Kidney glomerular epithelial cell (primary cell): Measurements from ENCODE around the gene YJEFN3.

Experiments used
- DNase-seq: peaks from one replicate; lab custom pipeline; 2025; lab: John Stamatoyannopoulos, UW

YJEFN3 gene

DNA sequence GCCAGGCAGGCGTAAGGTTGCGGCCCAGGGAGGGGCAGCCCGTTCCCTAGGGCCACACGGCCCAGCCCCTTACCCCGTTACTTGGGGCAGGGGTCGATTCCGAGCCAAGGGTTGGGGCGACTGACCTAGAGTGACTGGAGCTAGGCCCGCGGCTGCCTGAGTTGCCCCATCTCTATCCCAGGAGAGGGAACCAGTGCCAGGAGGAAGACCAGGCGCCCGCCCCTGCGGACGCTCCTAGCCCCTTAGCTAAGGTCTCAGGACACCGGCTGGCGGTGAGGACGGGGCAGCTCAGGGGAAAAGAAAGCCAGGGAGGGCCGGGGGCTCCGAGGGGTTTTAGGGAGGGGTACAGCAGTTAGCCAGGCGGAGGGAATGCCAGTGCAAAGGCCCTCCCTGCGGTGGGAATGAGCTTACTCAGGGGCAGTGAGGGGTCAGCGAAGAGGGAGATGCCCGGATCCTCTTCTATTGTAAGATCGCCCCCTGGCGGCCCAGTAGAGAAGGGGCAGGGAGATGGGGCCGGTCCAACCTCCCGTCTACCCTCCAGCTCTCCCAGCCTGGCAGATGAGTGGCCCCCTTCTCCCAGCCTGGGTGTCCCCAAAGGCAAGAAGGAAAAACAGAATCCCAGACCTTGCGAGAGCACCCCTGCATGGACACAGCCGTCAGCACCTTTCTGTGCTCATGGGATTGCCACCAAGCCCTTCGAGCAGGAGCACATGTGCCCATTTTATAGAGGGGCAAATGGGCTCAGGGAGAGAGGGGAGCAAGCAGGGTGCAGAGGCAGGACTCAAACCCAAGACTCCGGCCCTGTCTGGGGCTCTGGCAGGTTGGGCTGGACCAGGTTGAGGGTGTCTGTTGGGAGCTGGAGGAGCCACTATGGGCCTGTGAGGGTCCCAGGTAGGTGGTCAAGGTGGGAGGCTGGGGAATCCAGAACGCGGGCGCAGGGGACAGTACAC is 25.6 kb downstream of the YJEFN3 start:
- DNase-seq: no peak

DNA sequence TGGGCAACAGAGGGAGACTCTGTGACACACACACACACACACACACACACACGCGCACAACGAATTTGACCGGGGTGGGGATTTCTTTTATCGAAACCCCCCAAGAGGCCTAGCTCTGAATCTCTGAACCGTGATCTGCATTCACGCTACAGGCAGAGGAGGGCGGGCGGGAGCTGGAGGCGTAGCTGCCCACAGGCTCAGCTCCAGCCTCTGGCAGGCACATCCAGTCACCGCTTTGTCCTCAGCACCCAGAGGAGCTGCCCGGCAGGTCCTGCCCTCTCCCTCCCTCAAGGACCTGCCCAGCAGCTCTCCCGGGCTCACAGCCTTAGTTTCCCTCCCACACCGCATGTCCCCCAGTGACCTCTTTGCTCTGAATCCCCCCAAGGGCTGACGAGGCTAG is 29.3 kb downstream of the YJEFN3 start:
- DNase-seq: no peak

DNA sequence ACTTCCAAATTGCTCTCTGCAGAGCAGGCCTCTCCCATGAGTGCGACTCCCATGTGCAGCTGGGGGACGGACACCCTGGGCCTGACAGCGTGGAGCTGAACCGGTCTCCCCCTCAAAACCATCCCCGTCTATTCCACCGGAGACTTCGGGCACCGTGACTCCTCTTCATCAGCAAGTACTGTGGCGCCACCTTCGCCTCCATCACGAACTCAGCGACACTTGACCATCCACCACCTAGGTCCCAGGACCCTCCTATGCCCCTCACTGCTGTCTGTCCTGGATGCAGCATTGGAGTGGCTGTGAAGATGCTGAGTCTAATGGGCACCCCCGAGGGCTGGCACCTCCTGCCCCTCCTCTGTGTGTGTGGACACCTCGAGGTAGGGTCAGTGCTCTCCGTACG is 29.9 kb downstream of the YJEFN3 start:
- DNase-seq: no peak

DNA sequence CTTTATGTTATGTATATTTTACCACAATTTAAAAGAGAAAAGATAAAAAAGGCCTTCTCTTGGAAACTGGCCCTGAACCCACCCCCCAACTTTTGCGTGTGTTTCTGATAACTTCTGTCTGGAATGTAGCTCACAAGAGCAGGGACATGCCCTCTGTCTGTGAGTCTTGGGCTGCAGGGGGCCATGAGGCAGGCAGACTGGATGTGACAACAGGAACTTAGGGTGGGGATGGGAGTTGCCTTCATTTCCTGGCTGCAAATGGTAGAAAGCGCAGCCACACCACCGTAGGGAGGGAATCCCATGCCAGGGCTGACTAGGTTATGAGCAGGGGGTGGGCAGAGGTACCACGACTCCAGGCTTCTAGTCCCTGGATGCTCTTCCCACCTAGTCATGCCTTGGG is 31.2 kb downstream of the YJEFN3 start:
- no peak for DNase-seq

DNA sequence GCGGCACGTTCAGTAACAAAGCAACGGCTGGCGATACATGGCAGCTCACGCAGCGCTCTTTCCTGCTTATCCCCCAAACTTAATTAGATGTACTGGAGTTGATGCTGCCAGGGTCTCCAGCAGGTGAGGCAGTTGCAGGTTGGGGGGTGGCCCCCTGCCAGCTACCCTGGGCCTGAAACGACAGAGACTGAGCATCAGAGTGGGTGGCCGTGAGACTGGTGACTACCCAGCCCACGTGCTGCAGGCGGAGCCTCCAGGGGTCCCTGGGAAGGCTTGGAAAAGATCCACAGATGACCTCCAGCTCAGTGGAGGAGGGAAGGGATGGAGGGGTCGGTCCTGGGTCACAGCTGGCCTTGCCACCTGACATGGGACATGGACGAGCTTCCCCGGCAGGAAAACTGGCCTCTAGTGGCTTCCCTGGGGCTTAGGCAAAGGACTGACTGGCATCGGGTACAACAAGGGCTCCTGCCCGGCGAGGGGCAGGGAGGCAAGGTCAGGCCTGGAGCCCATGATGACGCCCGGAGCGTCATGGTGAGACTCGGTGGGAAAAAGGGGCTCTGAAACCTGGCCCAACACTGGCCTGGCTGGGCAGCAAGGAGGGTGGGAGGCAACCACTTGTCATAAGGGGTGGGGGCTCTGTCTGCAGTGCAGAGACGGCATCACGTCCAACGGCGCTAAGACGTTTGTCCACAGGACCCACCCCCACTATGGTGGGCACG is 33.4 kb downstream of the YJEFN3 start:
- DNase-seq: no peak

DNA sequence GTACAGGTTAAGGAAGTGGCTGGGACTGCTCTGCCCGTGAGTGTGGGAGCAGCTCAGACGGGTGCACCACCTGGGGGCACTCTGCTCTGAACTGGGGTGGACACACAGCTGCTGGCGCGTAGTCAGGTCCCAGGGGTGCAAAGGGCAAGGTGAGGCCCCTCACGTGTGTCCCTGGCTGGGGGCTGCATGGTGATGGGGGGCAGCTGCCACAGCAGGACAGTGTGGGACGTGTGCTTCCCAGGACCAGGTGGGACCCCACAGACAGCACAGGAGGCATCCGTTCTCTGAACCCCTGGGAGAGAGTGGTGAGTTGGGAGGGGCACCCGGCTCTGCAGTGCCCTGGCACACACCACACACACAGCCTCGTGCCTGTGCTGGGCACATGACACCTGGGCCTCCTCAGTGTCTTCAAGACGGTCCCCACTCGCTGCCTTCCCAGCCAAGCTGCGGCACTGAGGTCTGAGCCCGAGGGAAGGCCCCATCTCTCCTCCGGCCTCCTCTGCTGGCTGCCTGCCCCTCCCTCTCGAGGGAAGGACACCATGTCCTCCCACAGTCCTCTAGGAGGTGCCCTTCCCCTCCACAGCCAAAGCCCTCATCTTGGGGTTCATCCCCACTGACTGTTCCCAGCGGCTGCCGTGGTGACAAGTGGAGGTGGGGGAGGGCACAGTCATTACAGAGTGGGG is 34.1 kb downstream of the YJEFN3 start:
- no peak for DNase-seq

DNA sequence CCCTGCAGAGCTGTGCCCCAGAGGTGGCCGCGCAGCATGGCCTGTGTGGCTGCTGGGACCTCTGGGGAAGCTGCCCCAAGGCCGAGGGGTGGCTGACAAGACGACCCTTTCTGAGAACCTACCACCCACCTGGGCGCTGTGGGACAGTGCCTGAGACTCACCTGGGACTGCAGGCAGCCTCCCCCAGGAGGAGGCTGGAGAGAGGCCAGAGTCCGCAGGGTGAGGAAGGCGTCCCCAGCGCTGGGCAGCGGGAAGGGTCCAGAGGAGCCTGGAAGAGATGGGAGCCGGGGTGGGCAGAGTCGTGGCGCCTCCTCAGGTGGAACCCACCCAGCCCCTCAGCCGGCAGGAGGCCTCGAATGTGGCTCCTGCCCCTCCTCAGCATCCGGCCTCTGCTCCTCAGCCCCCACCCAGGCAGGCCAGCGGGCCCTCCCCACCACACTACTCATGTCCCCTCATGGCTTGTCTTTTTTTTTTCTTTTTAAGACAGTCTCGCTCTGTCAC is 34.7 kb downstream of the YJEFN3 start:
- no peak for DNase-seq

DNA sequence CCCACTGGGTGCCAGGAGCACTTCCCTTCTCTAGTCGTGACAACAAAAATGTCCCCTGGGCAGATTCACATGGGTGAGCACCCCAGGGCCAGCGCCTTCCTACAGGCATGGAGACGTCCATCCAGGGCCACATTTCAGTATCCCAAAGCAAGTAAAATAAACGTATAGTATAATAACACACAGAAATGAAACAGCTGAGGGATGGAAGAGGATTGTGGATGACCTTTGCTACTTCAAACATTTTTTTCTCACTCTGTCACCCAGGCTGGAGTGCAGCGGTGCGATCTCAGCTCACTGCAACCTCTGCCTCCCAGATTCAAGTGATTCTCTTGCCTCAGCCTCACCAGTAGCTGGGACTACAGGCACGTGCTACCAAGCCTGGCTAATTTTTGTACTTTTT is 37.6 kb downstream of the YJEFN3 start:
- DNase-seq: peak; percentile 33

DNA sequence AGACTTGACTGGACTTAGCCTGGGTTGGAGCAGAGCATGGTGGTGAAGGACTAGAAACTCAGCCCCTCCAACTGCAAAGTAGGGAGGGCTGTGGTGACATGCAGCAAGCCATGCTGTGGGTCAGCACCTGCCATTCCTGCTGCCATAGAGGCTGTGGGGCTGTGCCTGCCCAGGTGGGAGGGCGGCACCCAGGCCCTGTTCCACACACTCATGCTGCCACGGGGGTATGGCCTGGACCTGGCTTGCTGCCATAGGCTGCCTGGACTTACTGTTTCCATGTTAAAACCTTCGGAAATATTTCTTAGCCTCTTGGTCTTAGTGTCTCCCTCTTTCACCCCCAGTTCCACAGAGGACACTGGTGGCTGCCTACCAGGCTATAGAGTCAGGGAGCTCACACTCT is 38.7 kb downstream of the YJEFN3 start:
- no peak for DNase-seq

DNA sequence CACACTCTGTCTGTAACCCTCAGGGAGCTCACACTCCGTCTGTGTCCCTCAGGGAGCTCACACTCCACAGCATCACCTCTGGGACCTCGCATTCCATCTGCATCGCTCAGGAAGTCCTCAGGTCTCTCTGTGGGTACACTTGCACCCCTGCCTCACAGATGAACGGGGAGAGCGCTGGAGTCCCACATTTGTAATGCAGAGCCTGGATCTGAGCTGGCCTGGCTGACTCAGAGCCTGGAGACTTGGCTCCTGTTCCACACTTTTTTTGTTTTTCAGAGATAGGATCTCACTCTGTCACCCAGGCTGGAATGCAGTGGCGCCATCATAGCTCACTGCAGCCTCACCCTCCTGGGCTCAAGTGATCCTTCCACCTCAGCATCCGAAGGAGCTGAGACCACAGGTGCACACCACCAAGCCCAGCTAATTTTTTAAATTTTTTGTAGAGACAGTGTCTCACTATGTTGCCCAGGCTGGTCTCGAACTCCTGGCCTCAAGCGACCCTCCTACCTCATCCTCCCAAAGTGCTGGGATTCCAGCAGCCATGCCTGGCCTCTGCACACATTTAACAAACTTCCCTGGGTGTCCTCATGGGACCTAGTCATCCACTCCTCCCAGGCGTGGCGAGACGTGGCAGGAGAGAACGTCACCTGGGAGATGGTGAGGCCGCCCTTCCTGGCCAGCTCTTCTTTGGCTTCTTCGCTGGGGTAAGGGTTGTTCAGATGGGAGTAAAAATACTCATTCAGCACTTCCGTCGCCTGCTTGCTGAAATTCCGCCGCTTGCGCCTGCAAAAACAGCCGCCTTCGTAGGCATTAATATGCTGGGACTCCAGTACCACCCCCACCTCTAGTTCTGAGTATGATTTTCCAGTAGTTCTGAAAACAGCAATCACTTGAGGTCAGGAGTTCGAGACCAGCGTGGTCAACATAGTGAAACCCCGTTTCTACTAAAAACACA is 40.4 kb downstream of the YJEFN3 start:
- DNase-seq: no peak

DNA sequence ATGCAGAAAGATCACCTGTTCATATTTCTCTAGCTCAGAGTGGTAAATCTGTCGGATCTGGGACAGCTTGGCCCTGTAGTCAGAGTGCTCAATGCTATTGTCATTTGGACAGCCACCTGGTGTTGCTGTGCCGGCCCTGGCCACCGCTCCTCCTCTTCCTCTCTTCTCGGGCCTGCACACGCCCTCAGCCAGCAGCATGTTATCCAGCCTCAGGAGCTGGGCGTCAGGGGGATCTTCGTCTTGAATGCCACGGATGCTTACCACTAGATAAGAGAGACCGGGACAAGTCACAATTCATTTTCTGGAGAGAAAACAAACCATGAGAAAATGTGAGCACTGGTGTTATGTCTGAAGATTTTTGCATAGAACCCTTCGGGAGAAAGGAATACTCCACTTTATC is 41.9 kb downstream of the YJEFN3 start:
- no peak for DNase-seq

DNA sequence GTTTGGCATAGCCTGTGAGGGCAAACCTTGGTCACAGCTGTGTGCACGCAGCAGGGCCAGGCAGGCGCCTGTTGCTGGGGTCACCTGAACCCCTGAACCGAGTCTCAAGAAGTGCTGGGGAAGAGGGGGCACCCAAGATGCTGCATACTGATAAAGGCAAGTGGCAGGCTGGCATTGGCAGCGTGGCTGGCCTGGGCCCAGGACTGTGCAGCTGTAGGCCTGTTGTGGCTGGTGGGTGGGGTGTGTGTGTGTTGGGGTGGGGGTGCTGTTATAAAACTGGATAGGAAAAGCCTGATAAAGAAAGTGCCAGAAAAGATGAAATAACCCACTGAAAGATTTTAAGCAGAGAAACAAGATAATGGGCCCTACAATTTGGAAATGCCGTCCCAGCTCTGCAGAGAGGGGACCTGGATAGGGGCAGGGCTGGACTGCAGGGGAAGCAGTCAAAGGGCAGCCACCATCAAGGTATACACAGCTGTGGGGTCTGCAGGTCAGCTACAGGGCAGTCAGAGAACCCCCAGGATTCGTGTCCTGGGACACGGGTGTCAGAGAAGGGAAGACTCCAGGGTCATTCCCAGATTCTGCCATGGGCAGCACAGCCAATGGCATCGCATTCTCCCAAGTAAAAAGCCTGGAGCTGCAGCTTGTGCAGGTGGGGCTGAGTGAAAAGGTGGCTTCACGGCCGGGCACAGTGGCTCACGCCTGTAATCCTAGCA is 42.5 kb downstream of the YJEFN3 start:
- DNase-seq: no peak

DNA sequence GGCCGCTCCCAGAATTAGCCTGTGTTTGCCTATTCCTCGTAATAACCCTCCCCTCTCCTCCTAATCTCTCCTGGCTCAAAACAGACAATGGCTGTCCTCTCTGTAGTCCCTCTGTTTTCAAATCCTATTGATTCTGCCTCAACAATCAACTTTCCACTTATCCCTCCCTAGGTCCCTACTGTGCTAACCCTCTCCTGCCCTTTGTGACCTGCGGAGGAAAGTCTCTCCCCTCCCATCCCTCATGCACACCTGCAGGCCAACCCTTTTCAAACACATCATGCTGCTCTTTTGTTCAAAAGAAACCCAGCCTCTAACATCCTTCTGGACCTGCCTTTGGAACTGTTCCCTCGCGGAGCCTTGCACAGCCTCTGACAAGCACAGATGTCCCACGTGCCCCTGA is 46.7 kb downstream of the YJEFN3 start:
- DNase-seq: no peak

DNA sequence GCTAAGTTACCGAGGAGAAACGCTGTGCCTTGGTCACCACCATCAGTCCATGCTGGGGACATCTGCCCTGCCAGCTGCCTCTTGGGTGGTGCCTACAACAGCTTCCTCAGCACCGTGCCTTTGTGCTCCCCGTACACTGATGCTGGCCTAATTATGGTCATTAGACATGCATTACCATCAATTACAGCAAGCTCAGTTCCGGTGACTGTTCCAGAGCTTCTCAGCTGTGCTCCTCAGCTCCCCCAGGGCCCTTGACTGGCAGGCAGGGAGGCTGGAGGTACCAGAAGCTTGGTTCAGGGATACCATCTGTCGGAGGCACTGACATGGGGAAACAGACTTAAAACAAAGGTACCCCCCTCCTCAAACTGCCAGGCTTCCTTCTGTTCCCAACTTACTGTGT is 49.5 kb downstream of the YJEFN3 start:
- DNase-seq: no peak

DNA sequence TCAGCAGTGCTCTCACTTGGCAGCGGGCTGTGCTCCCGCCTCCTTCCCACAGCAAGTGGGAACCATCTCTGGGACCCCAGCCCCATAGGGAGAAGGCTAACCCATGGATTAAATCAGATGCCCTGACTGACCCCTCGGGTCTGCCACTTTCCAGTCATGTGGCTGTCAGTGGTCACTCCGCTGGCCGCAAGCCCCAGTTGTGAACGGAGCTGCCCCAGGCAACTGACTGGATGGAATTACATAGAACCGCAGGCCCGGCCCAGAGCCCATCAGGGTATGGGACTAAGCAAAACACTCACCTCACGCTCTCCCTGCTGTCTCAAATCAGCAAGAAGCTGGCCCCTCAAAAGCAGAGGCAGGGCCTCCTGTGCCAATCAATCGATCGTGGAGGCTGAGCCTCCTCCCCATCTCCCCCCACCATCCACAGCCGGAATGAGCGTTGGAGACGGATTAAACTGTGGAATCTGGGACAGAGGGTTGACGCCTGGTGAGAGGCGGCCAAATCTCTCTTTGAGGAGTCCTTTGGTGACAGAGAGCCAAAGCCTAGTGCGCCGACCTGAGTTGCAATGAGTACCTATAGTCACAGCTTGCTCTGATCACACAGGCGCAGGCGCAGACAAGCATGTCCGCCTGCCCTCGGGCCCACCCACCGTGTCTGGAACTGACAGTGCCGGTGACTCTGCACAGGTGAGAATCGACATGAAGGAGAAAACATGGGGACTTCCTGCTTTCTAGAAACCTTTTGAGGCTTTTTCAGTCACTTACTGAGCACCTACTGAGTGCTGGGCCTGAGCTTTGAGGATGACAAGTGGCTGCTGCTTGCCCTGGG is 51.0 kb downstream of the YJEFN3 start:
- no peak for DNase-seq

DNA sequence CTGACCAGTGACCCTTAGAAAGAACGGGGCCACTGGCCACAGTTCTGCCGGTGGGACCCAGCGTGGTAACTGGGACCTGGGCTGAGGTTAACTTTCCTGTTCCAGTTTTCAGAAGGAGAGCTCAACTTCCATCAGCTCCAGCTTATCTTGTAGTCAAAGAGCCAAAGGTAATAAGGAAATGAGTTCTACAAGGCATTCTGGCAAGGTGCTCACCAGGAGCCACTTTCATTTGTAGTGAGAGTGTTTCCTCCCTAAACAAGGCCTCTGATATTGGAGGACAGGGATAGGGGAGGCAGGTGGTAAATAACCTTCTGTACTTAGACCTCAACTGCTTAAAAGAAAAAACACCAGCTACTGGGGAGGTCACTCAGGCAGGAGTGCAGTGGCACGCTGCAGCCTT is 51.7 kb downstream of the YJEFN3 start:
- no peak for DNase-seq

DNA sequence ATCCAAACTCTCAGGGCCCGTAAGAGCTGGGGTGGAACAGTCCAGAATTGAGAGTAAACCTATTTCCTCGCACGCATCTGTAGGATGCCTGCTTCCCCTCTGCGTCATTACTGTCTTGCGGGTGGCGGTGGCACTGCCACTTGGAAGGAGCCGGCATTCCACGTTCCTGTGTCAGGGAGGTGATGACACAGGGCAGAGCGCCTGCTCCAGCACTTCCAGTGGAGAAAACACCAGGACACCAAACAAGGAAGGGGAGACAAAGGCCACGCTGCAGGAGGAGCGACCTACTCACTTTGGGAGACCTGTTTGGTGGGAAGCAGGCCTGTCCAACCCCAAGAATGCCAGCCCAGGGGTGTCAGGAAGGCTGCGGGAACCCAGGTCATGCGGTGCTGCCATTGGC is 52.7 kb downstream of the YJEFN3 start:
- no peak for DNase-seq

DNA sequence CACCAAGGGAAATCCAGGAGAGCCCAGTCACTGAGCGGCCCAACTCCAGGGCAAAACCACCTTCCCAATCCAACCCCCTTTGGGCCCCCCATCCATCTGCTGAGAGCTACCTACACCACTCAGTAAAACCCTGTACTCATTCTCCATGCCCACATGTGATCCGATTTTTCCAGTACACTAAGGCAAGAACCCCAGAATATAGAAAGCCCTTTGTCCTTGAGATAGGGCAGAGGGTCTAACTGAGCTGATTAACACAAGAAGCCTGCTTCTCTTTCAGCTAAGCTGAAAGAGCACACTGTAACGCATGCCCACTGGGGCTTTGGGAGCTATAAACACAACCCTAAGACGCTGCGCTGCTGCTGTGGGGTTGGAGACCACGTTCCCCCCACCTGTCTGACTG is 53.8 kb downstream of the YJEFN3 start:
- no peak for DNase-seq

DNA sequence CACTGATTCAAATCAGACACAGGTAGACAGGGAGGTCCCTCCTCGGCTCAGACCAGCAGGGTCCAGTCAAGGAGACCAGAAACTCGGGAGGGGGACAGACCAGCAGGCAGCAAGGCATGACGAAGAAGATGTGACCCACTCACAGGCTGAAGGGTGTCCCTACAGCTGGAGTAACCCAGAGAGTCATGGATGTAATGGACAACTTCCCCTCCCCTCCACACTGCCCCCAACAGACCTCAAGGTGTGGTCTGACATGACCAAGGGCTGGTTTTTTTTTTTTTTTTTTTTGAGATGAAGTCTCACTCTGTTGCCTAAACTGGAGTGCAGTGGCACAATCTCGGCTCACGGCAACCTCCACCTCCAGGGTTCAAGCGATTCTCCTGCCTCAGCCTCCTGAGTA is 55.6 kb downstream of the YJEFN3 start:
- no peak for DNase-seq
